ENCODE results near the gene DDR2.

Gene DDR2

DNA sequence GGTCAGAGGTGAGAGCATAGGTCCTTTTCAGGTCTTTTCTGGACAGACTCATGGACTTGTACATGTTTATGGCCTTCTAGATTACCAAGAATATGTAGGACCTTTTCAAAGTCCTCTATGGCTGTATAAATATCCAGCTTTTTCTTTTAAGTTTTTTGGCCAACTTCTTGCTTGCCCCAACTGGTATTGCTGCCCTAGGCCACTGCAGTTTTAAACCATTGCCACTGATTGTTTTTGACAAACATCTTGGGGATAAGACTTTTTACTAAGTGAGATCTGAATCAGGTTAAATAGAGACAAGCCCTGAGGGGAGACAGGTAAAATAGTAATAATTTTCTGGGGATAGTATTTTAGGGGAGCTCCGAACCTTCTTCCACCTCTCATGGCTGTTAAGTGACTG lies 14.8 kb upstream of the DDR2 start:
- Histone ChIP-seq H3K79me2 (no peaks in the 10 kb centered on the region), H2AFZ (no peak overlapping the region), H3K4me3 (ENCODE audit: low read depth, low read length) (no peak overlapping the region), H3K36me3 (ENCODE audit: control insufficient read depth, insufficient read depth, low read length) (peaks cover 3% of the 10 kb centered on the region), H3K27ac (no peak overlapping the region), H3K4me2 (ENCODE audit: low read length) (no peak overlapping the region), H3K9ac (no peak overlapping the region), H3K9me3 (ENCODE audit: control insufficient read depth, low read length) (no peaks in the 10 kb centered on the region), H3K27me3 (ENCODE audit: control insufficient read depth, insufficient read depth, low read length) (no peaks in the 10 kb centered on the region), H3K4me1 (no peaks in the 10 kb centered on the region)
- TF ChIP-seq, protein P1, sequence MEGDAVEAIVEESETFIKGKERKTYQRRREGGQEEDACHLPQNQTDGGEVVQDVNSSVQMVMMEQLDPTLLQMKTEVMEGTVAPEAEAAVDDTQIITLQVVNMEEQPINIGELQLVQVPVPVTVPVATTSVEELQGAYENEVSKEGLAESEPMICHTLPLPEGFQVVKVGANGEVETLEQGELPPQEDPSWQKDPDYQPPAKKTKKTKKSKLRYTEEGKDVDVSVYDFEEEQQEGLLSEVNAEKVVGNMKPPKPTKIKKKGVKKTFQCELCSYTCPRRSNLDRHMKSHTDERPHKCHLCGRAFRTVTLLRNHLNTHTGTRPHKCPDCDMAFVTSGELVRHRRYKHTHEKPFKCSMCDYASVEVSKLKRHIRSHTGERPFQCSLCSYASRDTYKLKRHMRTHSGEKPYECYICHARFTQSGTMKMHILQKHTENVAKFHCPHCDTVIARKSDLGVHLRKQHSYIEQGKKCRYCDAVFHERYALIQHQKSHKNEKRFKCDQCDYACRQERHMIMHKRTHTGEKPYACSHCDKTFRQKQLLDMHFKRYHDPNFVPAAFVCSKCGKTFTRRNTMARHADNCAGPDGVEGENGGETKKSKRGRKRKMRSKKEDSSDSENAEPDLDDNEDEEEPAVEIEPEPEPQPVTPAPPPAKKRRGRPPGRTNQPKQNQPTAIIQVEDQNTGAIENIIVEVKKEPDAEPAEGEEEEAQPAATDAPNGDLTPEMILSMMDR (IDR thresholded peaks at IDR 0.05) = no peak

DNA sequence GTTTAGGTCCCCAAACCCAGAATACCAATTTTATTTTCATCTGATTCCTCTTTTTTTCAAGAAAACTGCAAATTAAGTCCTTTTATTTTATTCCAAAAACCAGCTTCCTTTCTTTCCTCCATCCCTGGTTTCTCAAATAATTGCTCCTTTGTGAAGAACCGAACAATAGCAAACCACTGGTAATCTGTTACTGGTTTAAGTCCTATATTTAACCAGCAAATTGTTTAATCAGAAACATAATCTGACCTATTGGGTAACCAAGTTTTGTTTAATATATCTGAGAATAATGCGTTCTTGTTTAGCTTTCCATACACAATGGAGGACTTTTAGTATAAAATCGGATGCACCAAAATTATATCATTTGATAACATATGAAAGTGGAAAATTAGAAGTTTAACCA lies 13.2 kb upstream of the DDR2 start:
- peaks cover 3% of the 10 kb centered on the region for H3K36me3 ChIP-seq (ENCODE audit: control insufficient read depth, insufficient read depth, low read length)
- TF ChIP-seq, protein P1 (IDR thresholded peaks at IDR 0.05) = no peak
- H3K4me3 ChIP-seq (ENCODE audit: low read depth, low read length) = no peak overlapping the region

DNA sequence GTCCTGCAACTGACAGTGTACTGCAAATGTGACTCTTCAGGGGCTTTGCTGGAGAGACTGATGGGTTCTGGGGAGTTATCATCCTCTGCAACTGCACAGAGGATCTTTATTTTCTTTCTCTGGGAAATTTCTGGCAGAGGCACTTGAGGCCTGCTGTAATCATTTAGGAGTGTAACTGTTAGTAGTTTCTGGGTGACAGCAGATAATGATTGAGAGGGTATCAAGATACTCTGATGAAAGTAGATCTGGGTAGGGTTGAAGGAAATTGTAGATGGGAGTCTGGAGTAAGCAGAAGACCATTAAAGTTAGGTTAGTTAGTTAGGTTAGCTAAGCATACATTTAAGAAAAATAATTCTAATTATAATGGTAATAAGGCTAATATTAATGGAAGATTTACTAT lies 11.0 kb upstream of the DDR2 start:
- no peaks in the 10 kb centered on the region for H3K27me3 ChIP-seq (ENCODE audit: control insufficient read depth, insufficient read depth, low read length)
- no peaks in the 10 kb centered on the region for H3K79me2 ChIP-seq
- H3K4me1 ChIP-seq = no peaks in the 10 kb centered on the region
- H2AFZ ChIP-seq = no peak overlapping the region
- H3K9ac ChIP-seq = no peak overlapping the region
- H3K4me3 ChIP-seq (ENCODE audit: low read depth, low read length) = no peak overlapping the region
- no peak overlapping the region for H3K27ac ChIP-seq
- H3K36me3 ChIP-seq (ENCODE audit: control insufficient read depth, insufficient read depth, low read length) = peaks cover 3% of the 10 kb centered on the region
- H3K9me3 ChIP-seq (ENCODE audit: control insufficient read depth, low read length) = no peaks in the 10 kb centered on the region
- TF ChIP-seq, protein P1 (IDR thresholded peaks at IDR 0.05) = no peak
- H3K4me2 ChIP-seq (ENCODE audit: low read length) = no peak overlapping the region

More for the DNA sequence above, 13.2 kb upstream of the DDR2 start:
- no peaks in the 10 kb centered on the region for H3K4me1 ChIP-seq
- H3K9ac ChIP-seq = no peak overlapping the region
- H3K4me2 ChIP-seq (ENCODE audit: low read length) = no peak overlapping the region
- H3K9me3 ChIP-seq (ENCODE audit: control insufficient read depth, low read length) = no peaks in the 10 kb centered on the region
- H2AFZ ChIP-seq = no peak overlapping the region
- no peaks in the 10 kb centered on the region for H3K27me3 ChIP-seq (ENCODE audit: control insufficient read depth, insufficient read depth, low read length)
- no peaks in the 10 kb centered on the region for H3K79me2 ChIP-seq
- H3K27ac ChIP-seq = no peak overlapping the region

DNA sequence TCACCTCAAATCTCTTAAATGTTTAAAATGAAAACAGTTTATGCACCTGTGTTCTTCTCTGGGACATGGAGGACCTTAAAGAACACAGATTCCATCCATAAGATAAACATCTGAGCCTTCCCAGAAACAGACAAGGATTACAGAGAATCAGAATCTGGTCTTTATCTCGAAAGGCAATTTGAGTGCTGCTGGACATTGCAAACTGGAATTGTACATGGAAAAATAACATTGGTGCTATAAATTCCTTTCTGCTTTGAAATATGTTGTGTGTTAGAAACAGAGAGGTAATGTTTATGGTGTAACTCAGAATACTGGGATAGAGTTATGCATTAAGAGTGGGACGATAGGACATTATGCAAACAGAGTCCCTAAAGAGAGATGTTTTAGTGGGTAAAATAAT lies 6.6 kb upstream of the DDR2 start:
- TF ChIP-seq, protein P1 (IDR thresholded peaks at IDR 0.05) = no peak
- Histone ChIP-seq H3K9me3 (ENCODE audit: control insufficient read depth, low read length) (no peaks in the 10 kb centered on the region), H3K9ac (no peak overlapping the region), H3K4me2 (ENCODE audit: low read length) (no peak overlapping the region), H3K79me2 (no peaks in the 10 kb centered on the region), H3K27me3 (ENCODE audit: control insufficient read depth, insufficient read depth, low read length) (no peaks in the 10 kb centered on the region), H3K4me3 (ENCODE audit: low read depth, low read length) (no peak overlapping the region), H3K27ac (no peak overlapping the region), H3K36me3 (ENCODE audit: control insufficient read depth, insufficient read depth, low read length) (no peaks in the 10 kb centered on the region), H2AFZ (no peak overlapping the region), H3K4me1 (no peaks in the 10 kb centered on the region)

DNA sequence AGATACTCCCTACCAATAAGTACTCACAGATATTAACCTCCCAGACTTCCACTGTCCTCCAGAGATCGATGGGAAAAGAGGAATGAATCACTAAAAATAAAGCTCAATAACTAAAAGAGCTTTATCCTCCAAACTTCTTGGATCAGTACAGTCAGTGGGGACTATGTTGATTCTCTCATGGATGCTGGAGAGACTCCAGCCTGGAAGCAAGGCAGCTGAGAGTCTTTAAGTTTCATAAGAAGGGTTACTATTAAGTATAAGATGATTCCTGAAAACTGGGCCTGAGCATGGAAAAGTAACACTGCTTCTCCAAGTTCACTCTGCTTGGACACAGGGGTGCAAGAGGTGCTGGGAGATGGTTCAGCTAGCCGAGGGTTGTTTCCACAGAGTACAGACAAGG lies 6.2 kb upstream of the DDR2 start:
- H3K27me3 ChIP-seq (ENCODE audit: control insufficient read depth, insufficient read depth, low read length) = no peaks in the 10 kb centered on the region
- TF ChIP-seq, protein P1 (IDR thresholded peaks at IDR 0.05) = no peak
- no peaks in the 10 kb centered on the region for H3K4me1 ChIP-seq
- H3K27ac ChIP-seq = no peak overlapping the region
- H3K9ac ChIP-seq = no peak overlapping the region
- H3K36me3 ChIP-seq (ENCODE audit: control insufficient read depth, insufficient read depth, low read length) = no peaks in the 10 kb centered on the region
- no peak overlapping the region for H3K4me2 ChIP-seq (ENCODE audit: low read length)
- no peak overlapping the region for H3K4me3 ChIP-seq (ENCODE audit: low read depth, low read length)
- no peaks in the 10 kb centered on the region for H3K9me3 ChIP-seq (ENCODE audit: control insufficient read depth, low read length)
- no peaks in the 10 kb centered on the region for H3K79me2 ChIP-seq
- H2AFZ ChIP-seq = no peak overlapping the region
